GM23248 (cell line): Measurements from ENCODE around the gene ZNF467.

Experiments
- EZH2 ChIP-seq: fragments of 200-600 bp; sonication (generic); IDR thresholded peaks from 2 replicates; pipeline ENCODE4 v1.6.1; 2018; ENCODE audit warnings: antibody characterized with exemption, mild to moderate bottlenecking; ENCODE audit not compliant: insufficient read depth, poor library complexity, severe bottlenecking
- EZH2phosphoT487 ChIP-seq: fragments of 200-600 bp; sonication (generic); IDR thresholded peaks from 2 replicates; pipeline ENCODE4 v1.6.1; 2018; ENCODE audit warnings: antibody characterized with exemption, moderate library complexity, mild to moderate bottlenecking, low read depth; ENCODE audit not compliant: insufficient read depth

- TF ChIP-seq EZH2phosphoT487 = no peak
- no peak for TF ChIP-seq EZH2
These were observed 14.3 kb upstream of the ZNF467 start for GRCh38 chr7:149787428-149788299.
